GM13977 (cell line): ENCODE data around the gene FBXO31.

ENCODE experiments used
- DNase-seq: peaks from one replicate; pipeline ENCODE4 v3.0.0; 2012; ENCODE audit warnings: low spot score
- in situ Hi-C: fragments of 300-500 bp; cut with MboI; formaldehyde crosslinking; loops from one replicate; pipeline ENCODE4 v1.12.0; 2022; ENCODE audit warnings: low sequenced_read_pairs, low pct_unique_long_range_greater_than_20kb, mixed read lengths, inconsistent platforms; ENCODE audit not compliant: unreplicated experiment
- TF ChIP-seq, protein P1 (sequence below): IDR thresholded peaks from 2 replicates; pipeline ENCODE4 v1.5.1; 2012; ENCODE audit warnings: mild to moderate bottlenecking, control low read depth; ENCODE audit not compliant: insufficient read depth; ENCODE audit errors: extremely low read depth, missing control alignments

Gene FBXO31

DNA sequence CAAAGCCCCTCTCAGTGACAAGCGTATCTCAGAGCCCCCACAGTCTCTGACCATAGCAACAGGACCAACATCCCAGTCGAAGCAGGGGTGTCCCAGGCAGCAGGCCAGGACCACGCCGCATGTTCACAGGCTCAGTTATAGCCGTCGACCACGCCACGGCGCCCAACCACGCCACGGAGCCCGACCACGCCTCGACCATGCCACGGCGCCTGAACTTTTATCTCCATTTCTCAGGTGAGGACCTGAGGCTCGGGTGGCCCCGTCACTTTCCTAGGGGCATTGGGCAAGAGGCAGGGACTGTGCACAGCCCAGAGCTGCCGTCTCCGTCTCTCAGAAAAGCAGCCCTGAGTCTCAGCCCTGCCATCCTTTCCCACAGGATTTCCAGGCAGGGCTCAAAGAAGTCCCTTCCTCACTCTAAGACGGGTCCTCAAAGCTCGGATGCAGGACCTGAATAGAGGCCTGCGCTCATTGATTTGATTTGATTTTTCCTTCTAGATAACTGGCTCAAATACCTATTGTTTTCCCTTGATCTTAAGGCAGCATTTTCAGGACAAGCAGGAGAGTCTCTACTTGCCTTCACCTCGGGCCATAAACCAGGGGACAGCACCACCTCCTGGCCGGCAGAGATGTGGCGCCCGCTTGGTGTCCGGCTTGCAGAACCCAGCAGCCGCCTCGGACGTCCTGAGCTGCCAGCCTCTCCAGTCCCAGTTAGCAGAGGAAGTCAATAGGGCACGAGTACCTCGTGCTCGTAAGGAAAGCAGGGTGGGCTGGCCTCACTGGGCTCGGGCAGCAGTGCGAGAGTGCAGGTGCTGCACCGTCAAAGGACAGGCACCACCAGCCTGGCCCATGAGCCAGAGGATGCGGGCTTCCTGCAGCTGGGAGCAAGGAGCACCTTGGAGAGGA, 105.1 kb downstream of the FBXO31 start:
- in situ Hi-C loops, result no loop called here
- TF ChIP-seq, protein P1, sequence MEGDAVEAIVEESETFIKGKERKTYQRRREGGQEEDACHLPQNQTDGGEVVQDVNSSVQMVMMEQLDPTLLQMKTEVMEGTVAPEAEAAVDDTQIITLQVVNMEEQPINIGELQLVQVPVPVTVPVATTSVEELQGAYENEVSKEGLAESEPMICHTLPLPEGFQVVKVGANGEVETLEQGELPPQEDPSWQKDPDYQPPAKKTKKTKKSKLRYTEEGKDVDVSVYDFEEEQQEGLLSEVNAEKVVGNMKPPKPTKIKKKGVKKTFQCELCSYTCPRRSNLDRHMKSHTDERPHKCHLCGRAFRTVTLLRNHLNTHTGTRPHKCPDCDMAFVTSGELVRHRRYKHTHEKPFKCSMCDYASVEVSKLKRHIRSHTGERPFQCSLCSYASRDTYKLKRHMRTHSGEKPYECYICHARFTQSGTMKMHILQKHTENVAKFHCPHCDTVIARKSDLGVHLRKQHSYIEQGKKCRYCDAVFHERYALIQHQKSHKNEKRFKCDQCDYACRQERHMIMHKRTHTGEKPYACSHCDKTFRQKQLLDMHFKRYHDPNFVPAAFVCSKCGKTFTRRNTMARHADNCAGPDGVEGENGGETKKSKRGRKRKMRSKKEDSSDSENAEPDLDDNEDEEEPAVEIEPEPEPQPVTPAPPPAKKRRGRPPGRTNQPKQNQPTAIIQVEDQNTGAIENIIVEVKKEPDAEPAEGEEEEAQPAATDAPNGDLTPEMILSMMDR, result peak; percentile 89
- DNase-seq, result peak; percentile 87
